ENCODE results near the gene TMEFF2. TPM values are rescaled to one million over a fixed set of nuclear protein-coding genes. Genes with fewer than 3 reads are reported as not detected.

The TMEFF2 gene
- total RNA-seq, 1 donor: 9.4 TPM

GRCh38 chr2:192064459-192064858, 130.3 kb downstream of the TMEFF2 start:
- no peak for TF ChIP-seq CTCF (IDR thresholded peaks at IDR 0.05; ENCODE audit: insufficient read depth, low read length)
- DNase-seq (ENCODE audit: low read depth): no peak

GRCh38 chr2:192060161-192060560, 134.6 kb downstream of the TMEFF2 start:
- no peak for DNase-seq (ENCODE audit: low read depth)
- TF ChIP-seq CTCF (IDR thresholded peaks at IDR 0.05; ENCODE audit: insufficient read depth, low read length): no peak
- H3K4me3 ChIP-seq (ENCODE audit: low read depth, low read length): no peak overlapping the region

More at GRCh38 chr2:192064459-192064858, 130.3 kb downstream of the TMEFF2 start:
- no peak overlapping the region for H3K4me3 ChIP-seq (ENCODE audit: low read depth, low read length)

GRCh38 chr2:192059266-192059665, 135.5 kb downstream of the TMEFF2 start:
- H3K4me3 ChIP-seq (ENCODE audit: low read depth, low read length): no peak overlapping the region
- DNase-seq (ENCODE audit: low read depth): no peak
- TF ChIP-seq CTCF (IDR thresholded peaks at IDR 0.05; ENCODE audit: insufficient read depth, low read length): no peak

GRCh38 chr2:192053921-192054320, 140.8 kb downstream of the TMEFF2 start:
- DNase-seq (ENCODE audit: low read depth): no peak
- H3K4me3 ChIP-seq (ENCODE audit: low read depth, low read length): no peak overlapping the region
- TF ChIP-seq CTCF (IDR thresholded peaks at IDR 0.05; ENCODE audit: insufficient read depth, low read length): no peak

- TF ChIP-seq CTCF (IDR thresholded peaks at IDR 0.05; ENCODE audit: insufficient read depth, low read length): no peak
- no peak for DNase-seq (ENCODE audit: low read depth)
- no peak overlapping the region for H3K4me3 ChIP-seq (ENCODE audit: low read depth, low read length)
These were observed 143.2 kb downstream of the TMEFF2 start for GRCh38 chr2:192051533-192051932.

- H3K4me3 ChIP-seq (ENCODE audit: low read depth, low read length): no peak overlapping the region
- no peak for DNase-seq (ENCODE audit: low read depth)
- TF ChIP-seq CTCF (IDR thresholded peaks at IDR 0.05; ENCODE audit: insufficient read depth, low read length): no peak
These were observed 145.4 kb downstream of the TMEFF2 start for GRCh38 chr2:192049362-192049761.
